ENCODE results near the gene KCNH2.

- TF ChIP-seq, protein P1, sequence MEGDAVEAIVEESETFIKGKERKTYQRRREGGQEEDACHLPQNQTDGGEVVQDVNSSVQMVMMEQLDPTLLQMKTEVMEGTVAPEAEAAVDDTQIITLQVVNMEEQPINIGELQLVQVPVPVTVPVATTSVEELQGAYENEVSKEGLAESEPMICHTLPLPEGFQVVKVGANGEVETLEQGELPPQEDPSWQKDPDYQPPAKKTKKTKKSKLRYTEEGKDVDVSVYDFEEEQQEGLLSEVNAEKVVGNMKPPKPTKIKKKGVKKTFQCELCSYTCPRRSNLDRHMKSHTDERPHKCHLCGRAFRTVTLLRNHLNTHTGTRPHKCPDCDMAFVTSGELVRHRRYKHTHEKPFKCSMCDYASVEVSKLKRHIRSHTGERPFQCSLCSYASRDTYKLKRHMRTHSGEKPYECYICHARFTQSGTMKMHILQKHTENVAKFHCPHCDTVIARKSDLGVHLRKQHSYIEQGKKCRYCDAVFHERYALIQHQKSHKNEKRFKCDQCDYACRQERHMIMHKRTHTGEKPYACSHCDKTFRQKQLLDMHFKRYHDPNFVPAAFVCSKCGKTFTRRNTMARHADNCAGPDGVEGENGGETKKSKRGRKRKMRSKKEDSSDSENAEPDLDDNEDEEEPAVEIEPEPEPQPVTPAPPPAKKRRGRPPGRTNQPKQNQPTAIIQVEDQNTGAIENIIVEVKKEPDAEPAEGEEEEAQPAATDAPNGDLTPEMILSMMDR (conservative IDR thresholded peaks at IDR 0.05 in 1 of 2, IDR thresholded peaks at IDR 0.05 in 1 of 2; ENCODE audit: extremely low read depth in 1 of 2, insufficient read depth in 1 of 2, low read depth in 1 of 2, low read length in 2 of 2): no peak
- no peak for TF ChIP-seq EZH2 (IDR thresholded peaks at IDR 0.05; ENCODE audit: borderline replicate concordance, low read length)
Measured at GRCh38 chr7:150959081-150959480, 19.0 kb downstream of the KCNH2 start.
